Activated CD8-positive, alpha-beta memory T cell treated with anti-CD3 and anti-CD28 coated beads for 36 hours (primary cell): Measurements from ENCODE around the gene ISOC2. TPM values are rescaled to one million over a fixed set of nuclear protein-coding genes. Genes with fewer than 3 reads are reported as not detected.
"Not testable (repeated sequence)": the region's sequence is repeated elsewhere in the genome, so short reads cannot be mapped to it uniquely, and the experiment has no call there.

Source experiments
- CTCF ChIA-PET: fragments of 350-600 bp; sonication (Branson Sonifier 250); formaldehyde crosslinking; loops from one replicate; lab custom pipeline; 2021; ENCODE audit warnings: antibody characterized with exemption; lab: Charles Lee
- POLR2A ChIA-PET: fragments of 350-600 bp; sonication (Branson Sonifier 250); formaldehyde crosslinking; loops from one replicate; lab custom pipeline; 2021; ENCODE audit warnings: antibody characterized with exemption; lab: Charles Lee
- total RNA-seq, 2 experiments: library from RNA; stranded (reverse); gene quantifications; one replicate each; pipeline ENCODE4 v1.2.3, GENCODE V29; 2021

Gene ISOC2
- total RNA-seq, 2 experiments from 2014 or later, result 34.4 to 36.6 TPM

GRCh38 chr19:55453511-55454260, 7.8 kb downstream of the ISOC2 start:
- CTCF ChIA-PET, result interaction anchor here (0.7 to 2.2 kb wide), 5 partner anchors 8 to 313 kb away, joined by 3 to 7 read pairs (median 4); partner anchors contain the start of gene ISOC2
- POLR2A ChIA-PET, result no interaction called here

GRCh38 chr19:55452749-55453346, 8.6 kb downstream of the ISOC2 start:
- CTCF ChIA-PET, result interaction anchor here (1.0 to 2.2 kb wide), 5 partner anchors 9 to 312 kb away, joined by 3 to 7 read pairs (median 4); partner anchors contain the start of gene ISOC2
- POLR2A ChIA-PET, result no interaction called here

GRCh38 chr19:55451965-55452748, 9.3 kb downstream of the ISOC2 start:
- POLR2A ChIA-PET, result interaction anchor here (0.6 kb wide), 1 partner anchor 104 kb away, joined by 3 read pairs; no protein-coding TSS in a partner anchor

GRCh38 chr19:55451163-55451964, 10.1 kb downstream of the ISOC2 start:
- ChIA-PET CTCF (interaction anchor here (0.6 to 1.1 kb wide), 3 partner anchors 16 to 216 kb away, joined by 3 to 4 read pairs (median 3); no protein-coding TSS in a partner anchor), POLR2A (interaction anchor here (0.6 kb wide), 2 partner anchors 26 to 103 kb away, joined by 3 to 6 read pairs; no protein-coding TSS in a partner anchor)

More at GRCh38 chr19:55451965-55452748, 9.3 kb downstream of the ISOC2 start:
- CTCF ChIA-PET, result interaction anchor here (0.6 to 2.2 kb wide), 4 partner anchors 10 to 215 kb away, joined by 3 to 7 read pairs (median 4); partner anchors contain the start of gene ISOC2

- ChIA-PET POLR2A (interaction anchor here (0.5 to 0.6 kb wide), 2 partner anchors 239 to 730 kb away, joined by 4 to 6 read pairs; no protein-coding TSS in a partner anchor), CTCF (interaction anchor here (1.4 kb wide), 1 partner anchor 19 kb away, joined by 6 read pairs; no protein-coding TSS in a partner anchor)
Observed at GRCh38 chr19:55449469-55449868, 12.0 kb downstream of the ISOC2 start.

GRCh38 chr19:55448175-55448490, 13.3 kb downstream of the ISOC2 start:
- POLR2A ChIA-PET, result not testable (repeated sequence)
- CTCF ChIA-PET, result interaction anchor here (1.0 kb wide), 1 partner anchor 11 kb away, joined by 3 read pairs; no protein-coding TSS in a partner anchor

- POLR2A ChIA-PET, result interaction anchor here (0.7 kb wide), 1 partner anchor 32 kb away, joined by 9 read pairs; no protein-coding TSS in a partner anchor
- CTCF ChIA-PET, result interaction anchor here (0.7 to 1.6 kb wide), 5 partner anchors 12 to 307 kb away, joined by 3 to 5 read pairs (median 3); no protein-coding TSS in a partner anchor
Observed at GRCh38 chr19:55447421-55448174, 13.8 kb downstream of the ISOC2 start.

- CTCF ChIA-PET, result interaction anchor here (0.6 to 1.6 kb wide), 2 partner anchors 58 to 102 kb away, joined by 3 read pairs; no protein-coding TSS in a partner anchor
- POLR2A ChIA-PET, result no interaction called here
Observed at GRCh38 chr19:55446060-55446459, 15.4 kb downstream of the ISOC2 start.

GRCh38 chr19:55444646-55445045, 16.8 kb downstream of the ISOC2 start:
- POLR2A ChIA-PET, result no interaction called here
- CTCF ChIA-PET, result no interaction called here

- ChIA-PET POLR2A (no interaction called here), CTCF (interaction anchor here (0.6 to 1.1 kb wide), 2 partner anchors 26 to 611 kb away, joined by 3 to 6 read pairs; no protein-coding TSS in a partner anchor)
Observed at GRCh38 chr19:55443824-55444480, 17.5 kb downstream of the ISOC2 start.

- CTCF ChIA-PET, result interaction anchor here (0.6 to 1.1 kb wide), 2 partner anchors 26 to 612 kb away, joined by 3 to 6 read pairs; no protein-coding TSS in a partner anchor
- POLR2A ChIA-PET, result no interaction called here
Observed at GRCh38 chr19:55443045-55443823, 18.2 kb downstream of the ISOC2 start, which contains the start of gene SHISA7. Gene SHISA7 (minus strand): TSS chr19:55443300. CDS start chr19:55442863, 437 bp downstream.

GRCh38 chr19:55442372-55442961, 19.0 kb downstream of the ISOC2 start:
- ChIA-PET POLR2A (no interaction called here), CTCF (no interaction called here)

GRCh38 chr19:55441692-55442321, 19.6 kb downstream of the ISOC2 start:
- CTCF ChIA-PET, result interaction anchor here (1.6 kb wide), 1 partner anchor 12 kb away, joined by 3 read pairs; no protein-coding TSS in a partner anchor
- POLR2A ChIA-PET, result no interaction called here

- ChIA-PET POLR2A (no interaction called here), CTCF (interaction anchor here (1.6 kb wide), 1 partner anchor 12 kb away, joined by 3 read pairs; no protein-coding TSS in a partner anchor)
Observed at GRCh38 chr19:55441319-55441691, 20.1 kb downstream of the ISOC2 start.
